HG03064 (cell line): ENCODE data around the gene APOBEC3A.
"Not testable (repeated sequence)": the region's sequence is repeated elsewhere in the genome, so short reads cannot be mapped to it uniquely, and the experiment has no call there.

Experiments used
- ATAC-seq: cut with Tn5 transposase; IDR thresholded peaks from one replicate; pipeline ENCODE4 v1.9.1; 2021; ENCODE audit warnings: low read depth; ENCODE audit not compliant: unreplicated experiment

The APOBEC3A gene

DNA sequence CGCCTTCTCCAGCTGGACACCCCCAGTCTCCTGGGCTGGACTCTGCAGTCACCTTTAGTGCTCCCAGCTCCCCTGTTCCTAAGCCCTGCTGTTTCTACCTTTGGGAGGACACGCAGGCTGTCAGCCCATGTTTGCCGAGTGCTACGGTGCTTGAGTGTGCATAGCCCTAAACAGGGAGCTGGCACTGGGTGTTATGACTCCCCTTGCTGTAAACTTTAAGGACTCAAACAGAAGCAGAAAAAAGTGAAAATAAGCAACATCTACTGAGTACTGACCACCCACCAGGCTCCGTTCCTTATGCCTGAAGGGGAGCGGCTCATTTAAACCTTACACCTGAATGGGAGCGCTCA is 17.4 kb downstream of the APOBEC3A start:
- ATAC-seq, result no peak

DNA sequence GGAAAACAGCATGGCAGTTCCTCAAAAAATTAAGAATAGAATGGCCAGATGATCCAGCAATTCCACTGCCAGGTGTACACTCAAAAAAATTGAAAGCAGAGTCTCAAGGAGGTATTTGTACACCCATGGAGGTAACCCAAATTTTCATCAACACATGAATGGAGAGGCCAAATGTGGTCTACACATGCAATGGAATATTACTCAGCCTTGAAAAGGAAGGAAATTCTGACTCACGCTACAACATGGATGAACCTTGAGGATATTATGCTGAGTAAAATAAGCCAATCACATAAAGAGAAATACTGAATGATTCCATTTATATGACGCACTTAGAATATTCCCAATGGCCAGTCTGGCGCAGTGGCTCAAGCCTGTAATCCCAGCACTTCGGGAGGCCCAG is 19.9 kb downstream of the APOBEC3A start:
- ATAC-seq, result not testable (repeated sequence)

DNA sequence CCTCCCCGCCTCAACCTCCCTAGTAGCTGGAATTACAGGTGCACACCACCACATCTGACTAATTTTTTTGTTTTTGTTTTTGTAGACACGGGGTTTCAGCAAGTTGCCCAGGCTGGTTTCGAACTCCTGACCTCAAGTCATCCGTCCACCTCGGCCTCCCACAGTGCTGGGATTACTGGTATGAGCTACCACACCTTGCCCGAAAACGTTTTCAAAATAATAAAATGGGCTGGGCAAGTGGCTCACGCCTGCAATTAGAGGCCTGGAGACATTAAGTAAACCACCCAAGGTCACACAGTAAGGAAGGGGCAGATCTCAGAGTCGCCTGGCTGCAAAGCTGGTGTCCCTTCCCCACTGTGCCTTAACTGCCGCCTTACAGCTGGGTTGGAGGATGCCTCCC is 23.2 kb downstream of the APOBEC3A start:
- not testable (repeated sequence) for ATAC-seq

DNA sequence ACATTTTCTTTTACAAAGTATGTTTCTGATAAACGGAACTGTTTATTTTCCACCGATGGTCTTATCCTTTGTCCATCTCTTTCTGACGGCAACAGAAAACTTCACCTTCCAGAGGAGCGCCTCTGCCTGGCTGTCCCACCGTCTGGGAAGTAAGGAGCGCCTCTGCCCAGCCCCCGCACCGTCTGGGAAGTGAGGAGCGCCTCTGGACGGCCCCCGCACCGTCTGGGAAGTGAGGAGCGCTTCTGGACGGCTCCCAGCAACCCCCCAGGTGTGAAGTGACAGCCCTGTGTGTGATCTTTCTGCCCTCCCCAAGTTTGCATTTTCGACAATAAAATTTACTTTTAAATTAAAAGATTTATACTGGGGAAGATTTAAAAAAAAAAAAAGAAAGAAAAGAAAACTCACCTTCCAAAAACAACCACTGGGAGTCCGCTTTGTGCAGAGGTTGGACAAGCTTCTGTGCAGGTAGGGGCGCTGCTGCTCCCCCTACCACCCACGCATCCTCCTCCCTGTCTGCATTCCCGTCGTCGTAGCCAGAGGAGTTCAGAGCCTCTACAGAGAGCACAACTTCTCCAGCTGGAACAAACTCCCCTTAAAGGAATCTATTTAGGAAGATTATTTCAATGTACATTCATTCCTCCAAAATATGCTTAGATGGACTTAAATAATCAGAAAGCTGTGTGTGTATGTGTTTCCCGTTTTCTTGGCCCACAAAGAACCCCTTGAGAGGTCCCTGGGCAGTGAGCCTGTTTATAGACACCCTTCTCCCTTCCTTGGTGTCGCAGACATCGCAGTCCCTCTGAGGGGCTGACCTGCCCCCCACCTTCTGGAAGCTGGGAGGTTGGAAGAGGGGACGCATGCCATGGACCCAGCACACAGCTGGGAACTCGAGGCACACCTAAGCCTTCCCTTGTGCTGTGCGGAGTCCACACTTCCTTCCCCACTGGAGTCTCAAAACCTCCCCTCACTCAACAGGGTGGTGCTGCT is 23.9 kb downstream of the APOBEC3A start:
- no peak for ATAC-seq

DNA sequence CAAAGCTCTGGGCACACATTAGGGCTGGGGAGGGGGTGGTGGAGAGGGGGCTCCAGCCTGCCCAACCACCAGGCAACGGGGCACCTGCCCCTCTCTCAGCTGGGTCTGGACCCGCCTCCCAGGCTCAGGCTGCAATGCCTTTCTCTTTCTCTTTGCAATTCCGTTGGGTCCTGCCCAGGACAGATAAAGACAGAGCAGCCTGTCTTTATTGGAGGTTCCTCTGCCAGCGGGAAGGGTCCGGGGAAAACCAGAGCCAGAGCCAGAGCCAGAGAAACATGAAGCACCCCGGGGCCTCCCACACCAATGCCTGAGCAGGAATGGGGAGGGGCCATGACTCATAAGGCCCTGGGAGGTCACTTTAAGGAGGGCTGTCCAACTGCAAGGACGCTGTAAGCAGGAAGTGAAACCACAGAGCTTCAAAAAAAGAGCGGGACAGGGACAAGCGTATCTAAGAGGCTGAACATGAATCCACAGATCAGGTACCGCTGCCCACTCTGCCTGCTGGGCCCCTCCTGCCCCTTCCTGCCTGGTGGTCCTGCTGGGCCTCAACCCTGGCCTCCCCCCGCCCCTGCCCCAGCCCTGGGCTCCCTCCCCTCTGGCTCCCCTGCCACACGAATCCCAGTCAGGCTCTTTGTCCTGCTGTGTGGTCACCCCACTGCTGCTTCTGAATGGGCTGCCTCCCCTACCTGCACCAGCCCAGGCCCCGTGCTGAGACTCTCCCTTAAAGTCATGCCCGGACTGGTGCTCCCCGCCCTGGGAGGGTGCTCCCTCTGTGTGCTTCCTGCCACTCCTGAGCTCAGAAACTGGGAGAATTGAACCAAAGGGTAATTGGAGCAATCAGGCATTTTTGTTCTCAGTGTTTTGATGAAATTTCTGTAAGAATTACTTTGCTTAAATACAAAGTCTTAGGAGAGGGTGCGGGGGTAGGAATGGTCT is 24.9 kb downstream of the APOBEC3A start, which contains the start of gene APOBEC3B:
Gene APOBEC3B, plus strand, starts transcription at position 356 of the 936 bp plus-strand sequence. Its CDS starts 107 bp downstream, at position 463.
- ATAC-seq, result peak; percentile 52

DNA sequence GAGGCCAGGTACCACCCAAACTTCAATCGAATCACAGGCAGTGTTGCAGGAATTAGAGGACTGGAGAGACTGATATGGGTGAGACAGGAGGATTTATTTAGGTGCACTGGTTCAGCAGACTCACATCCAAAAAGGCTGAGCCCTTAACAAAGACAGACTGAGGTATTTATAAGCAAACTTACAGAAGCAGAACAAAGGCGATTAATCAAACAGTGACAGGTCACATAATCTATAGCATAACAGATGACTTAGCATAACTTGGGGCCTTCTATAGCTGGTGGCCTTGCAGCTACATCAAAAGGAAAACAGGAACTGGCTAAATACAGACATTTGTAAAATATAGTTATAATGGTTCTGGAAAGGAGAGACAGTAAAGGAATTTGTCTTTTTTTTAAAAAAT is 26.8 kb downstream of the APOBEC3A start:
- no peak for ATAC-seq

DNA sequence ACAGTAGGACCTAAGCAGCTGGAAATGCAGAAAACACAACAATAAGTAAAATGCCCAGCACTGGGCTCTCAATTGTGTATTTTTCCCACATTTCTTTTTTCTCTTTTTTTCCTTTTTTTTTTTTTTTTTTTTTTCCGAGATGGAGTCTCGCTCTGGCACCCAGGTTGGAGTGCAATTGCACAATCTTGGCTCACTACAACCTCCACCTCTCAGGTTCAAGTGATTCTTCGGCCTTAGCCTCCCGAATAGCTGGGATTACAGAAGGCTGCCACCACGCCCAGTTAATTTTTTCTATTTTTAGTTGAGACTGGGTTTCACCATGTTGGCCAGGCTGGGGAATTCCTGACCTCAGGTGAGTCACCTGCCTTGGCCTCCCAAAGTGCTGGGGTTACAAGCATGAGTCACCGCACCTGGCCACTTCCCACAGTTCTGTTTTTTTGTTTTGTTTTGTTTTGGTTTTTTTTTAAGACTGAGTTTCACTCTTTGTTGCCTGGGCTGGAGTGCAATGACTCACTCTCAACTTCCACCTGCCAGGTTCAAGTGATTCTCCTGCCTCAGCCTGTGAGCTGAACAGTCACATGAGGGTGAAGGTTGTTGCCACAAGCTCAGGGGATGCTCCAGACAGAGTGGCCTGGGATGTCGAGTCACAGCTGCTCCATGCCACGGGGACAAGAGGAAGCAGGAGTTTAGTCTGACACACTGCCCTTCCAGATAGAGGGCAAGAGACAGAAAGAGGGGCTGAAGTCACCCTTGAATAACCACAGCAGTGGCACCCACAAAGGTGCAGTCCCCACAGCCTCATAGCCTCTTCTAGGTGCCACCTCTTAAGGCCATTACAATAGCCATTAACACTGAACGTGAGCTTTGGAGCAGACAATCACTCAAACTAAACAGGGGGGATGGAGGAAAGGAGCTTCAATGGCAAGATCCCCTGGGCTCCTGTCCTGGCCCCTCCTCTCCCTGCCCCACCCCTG is 27.7 kb downstream of the APOBEC3A start:
- ATAC-seq, result peak; percentile 62

DNA sequence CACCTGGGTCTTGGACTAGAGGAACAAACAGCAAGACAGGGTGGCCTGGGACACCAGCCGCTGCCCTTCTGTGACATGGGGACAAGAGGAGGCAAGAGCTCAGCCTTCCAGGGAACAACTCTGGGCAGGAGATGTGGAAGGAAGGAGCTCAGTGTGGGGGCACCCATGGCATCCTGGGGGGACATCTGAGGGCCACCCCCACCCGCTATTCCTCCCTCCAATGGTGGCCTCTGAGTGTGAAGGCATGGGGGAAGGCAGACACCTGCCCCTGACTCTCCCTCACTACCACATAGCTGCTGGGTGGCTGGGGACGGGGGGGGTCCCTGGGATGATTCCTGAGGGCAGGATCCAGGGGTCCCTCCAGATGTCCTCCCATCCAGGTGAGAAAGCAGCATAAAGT is 29.2 kb downstream of the APOBEC3A start:
- ATAC-seq, result no peak

DNA sequence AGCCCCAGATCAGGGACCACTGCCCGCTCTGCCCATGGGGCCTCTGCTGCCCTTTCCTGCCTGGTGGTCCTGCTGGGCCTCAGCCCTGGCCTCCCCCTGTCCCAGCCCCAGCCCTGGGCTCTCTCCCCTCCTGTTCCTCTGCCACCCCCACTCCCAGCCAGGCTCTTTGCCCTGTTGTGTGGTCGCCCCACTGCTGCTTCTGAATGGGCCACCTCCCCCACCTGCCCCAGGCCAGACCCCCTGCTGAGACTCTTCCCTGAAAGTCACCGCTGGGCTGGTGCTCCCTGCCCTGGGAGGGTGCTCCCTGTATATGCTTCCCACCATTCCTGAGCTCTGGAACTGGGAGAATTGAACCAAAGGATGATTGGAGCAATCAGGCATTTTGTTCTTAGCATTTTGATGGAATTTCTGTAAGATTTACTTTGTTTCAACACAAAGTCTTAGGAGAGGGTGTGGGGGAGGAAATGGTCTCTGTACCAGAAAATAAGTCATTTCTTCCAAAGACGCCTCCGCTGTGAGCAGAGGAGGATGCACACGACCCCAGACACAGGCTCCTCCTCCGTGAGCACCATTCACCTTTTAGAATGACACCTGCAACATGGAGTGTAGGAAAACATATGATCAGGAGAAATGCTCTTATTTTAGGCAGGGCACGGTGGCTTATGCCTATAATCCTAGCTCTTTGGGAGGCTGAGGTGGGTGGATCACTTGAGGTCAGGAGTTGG is 29.9 kb downstream of the APOBEC3A start:
- ATAC-seq, result no peak

DNA sequence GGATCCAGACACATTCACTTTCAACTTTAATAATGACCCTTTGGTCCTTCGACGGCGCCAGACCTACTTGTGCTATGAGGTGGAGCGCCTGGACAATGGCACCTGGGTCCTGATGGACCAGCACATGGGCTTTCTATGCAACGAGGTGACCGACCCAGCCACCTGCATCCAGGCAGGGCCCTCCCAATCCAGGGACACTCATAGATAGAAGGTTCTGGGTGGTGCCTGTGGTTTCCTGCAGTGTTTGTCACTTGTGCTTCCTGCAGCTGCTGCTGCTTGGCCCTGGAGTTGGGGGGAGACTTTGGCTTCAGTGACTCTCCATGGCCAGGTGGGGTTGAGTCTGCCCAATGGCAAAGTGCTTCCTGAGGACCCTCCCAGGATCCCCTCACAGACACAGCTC is 32.1 kb downstream of the APOBEC3A start:
- no peak for ATAC-seq

DNA sequence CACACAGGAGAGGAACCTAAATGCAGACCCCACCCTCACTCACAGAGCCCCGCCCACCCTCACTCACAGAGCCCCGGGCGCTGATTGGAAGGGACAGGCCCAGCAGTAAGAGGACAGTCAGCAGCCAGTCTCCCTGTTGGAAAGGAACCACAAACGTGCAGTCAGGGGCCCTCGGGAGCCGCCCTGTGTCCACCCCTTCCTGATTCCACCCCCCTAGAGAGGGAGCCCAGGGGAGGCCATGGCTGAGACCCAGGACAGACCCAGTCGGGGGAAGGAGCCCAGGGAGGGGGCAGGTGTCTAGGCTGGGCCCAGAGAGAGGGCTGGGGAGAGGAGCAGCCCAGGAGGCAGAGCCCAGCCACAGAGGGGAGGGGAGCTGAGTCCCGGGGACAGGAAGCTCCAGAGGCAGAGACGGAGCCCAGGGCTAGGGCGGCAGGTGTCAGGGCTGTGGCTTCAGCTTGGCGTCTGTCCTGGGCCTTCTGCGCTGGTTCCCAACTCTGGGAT is 35.5 kb downstream of the APOBEC3A start:
- not testable (repeated sequence) for ATAC-seq

DNA sequence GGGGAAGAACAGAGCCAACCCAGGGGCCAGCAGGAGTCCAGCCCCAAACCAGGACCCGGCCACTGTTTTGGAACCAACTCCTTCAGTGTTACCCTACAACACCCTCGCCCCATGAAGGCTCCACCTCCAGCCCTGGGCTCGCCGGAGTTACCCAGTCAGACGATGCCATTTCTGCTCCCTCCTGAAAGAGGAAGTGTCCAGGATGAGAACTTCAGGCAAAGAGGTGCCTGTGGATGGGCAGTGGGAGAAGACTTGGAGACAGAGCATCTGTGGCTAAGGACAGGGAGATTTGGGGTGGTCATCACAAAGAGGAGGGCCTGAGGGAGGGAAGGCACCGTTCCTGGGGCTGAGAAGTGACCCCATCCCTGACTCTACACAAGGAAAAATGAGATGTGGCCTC is 38.7 kb downstream of the APOBEC3A start:
- ATAC-seq, result no peak

DNA sequence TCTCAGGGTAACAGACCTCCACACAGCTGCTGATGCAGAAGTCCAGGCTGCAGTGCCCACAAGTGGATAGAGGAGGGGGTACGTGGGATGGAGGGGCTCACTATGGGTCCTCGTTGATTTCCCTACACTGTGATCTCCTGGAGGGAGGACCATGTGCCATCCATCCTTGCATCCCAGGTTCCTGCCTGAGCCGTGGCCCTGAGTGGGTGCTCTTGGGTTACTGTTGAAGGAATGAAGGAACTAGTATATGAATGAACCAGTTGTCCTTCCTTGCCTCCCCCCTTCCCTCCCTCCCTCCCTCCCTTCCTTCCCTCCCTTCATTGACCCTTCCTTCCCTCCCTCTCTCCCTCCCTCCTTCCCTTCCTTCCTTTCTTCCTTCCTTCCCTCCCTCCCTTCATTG is 40.1 kb downstream of the APOBEC3A start:
- ATAC-seq, result no peak

DNA sequence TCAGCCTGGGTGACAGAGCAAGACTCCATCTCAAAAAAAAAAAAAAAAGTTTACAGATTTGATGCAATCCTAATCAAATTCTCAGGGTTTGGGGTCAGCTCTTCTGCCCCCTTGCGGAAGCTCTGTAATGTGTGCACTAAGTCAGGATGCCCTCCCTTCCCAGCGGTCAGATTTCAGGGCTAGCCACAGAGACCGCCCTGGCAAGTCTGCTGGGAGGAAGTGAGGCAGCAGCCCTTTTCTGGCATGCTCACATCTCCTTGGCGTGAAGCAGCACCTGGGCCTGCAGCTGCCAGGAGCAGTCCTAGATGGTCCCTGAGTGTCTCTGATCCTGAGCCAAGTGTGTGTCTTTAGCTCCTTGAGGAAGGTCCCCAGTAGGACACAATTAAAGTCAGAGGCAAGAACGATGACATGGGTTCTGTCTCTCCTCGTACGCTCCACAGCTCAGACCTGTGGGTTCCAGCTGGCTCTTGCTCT is 45.8 kb downstream of the APOBEC3A start:
- ATAC-seq, result peak; percentile 77

DNA sequence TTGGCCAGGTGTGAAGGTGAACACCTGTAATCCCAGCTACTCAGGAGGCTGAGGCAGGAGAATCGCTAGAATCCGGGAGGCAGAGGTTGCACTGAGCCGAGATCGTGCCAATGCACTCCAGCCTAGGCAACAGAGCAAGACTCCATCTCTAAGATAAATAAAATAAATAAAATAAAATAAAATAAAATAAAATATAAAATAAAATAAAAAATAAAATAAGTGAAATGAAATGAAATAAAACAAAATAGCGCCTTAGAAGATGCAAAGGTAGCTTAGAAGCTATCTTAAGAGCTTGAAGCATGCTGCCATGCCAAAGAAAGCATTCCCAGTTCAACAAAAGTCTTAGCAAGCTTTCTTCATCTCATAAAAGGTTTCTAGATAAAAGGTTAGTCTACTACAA is 49.8 kb downstream of the APOBEC3A start:
- ATAC-seq, result no peak

DNA sequence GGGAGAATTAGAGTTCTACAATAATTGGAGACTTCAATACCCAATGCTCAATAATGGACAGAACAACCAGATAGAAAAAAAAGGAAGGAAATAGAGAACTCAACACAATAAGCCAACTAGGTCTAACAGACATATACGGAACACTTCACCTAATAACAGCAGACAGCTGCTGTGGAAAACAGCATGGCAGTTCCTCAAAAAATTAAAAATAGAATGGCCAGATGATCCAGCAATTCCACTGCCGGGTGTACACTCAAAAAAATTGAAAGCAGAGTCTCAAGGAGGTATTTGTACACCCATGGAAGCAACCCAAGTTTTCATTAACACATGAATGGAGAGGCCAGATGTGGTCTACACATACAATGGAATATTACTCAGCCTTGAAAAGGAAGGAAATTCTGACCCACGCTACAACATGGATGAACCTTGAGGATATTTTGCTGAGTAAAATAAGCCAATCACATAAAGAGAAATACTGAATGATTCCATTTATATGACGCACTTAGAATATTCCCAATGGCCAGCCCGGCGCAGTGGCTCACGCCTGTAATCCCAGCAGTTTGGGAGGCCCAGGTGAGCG is 51.0 kb downstream of the APOBEC3A start:
- ATAC-seq, result not testable (repeated sequence)

DNA sequence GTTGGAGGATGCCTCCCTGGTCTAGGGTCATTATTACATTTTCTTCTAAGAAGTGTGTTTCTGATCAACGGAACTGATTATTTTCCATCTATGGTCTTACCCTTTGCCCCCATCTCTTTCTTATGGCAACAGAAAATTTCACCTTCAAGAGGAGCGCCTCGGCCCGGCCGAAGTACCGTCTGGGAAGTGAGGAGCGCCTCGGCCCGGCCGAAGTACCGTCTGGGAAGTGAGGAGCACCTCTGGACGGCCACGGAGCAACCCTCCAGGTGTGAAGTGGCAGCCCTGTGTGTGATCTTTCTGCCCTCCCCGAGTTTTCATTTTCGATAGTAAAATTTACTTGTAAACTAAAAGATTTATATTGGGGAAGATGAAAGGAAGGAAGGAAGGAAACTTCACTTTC is 53.5 kb downstream of the APOBEC3A start:
- no peak for ATAC-seq
